SKM-1 treated with dmso at 0.1 percent for 144 hours (cell line): Measurements from ENCODE around the gene TNPO3.
"Not testable (repeated sequence)": the region's sequence is repeated elsewhere in the genome, so short reads cannot be mapped to it uniquely, and the experiment has no call there.

ENCODE experiments used
- DNase-seq: peaks from one replicate; lab custom pipeline; 2025; ENCODE audit not compliant: unreplicated experiment; lab: John Stamatoyannopoulos, UW

The TNPO3 gene

DNA sequence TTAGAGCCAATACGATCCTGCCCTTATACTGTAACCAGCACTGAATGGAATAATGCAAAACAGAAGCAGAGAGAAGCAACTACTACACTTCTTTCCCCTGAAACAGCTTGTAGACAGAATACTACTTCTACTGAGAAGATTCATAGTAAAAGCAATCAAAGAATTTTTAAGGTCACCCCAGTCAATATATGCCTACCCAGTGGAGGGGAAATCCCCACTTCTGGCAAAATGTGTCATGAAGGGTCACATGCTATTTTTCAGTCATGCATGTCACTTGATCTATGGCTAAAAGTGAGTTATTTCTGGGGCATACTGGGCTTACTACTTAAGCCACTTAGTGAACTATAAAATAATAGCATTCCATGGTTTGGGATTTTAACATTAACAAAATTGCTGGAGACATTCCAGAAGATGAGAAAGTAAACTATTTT, 91.6 kb downstream of the TNPO3 start:
- DNase-seq, result no peak

DNA sequence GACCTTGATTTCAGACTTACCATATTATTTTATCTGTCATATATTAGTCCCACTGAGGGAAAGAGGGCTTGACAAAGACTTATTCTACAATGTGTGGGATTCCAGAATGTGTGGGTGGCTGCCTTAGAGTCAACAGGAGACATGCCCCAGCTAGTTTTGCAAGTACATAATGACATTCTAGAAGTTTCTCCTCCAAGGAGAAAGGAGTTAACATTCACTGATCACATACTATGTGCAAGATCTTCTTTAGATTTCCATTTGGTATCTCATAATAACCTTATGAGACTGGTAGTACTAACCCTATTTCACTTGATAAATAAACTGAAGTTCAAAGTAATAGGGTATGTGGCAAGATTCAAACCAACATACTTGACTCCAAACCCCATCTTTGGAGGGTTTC, 92.0 kb downstream of the TNPO3 start:
- no peak for DNase-seq

DNA sequence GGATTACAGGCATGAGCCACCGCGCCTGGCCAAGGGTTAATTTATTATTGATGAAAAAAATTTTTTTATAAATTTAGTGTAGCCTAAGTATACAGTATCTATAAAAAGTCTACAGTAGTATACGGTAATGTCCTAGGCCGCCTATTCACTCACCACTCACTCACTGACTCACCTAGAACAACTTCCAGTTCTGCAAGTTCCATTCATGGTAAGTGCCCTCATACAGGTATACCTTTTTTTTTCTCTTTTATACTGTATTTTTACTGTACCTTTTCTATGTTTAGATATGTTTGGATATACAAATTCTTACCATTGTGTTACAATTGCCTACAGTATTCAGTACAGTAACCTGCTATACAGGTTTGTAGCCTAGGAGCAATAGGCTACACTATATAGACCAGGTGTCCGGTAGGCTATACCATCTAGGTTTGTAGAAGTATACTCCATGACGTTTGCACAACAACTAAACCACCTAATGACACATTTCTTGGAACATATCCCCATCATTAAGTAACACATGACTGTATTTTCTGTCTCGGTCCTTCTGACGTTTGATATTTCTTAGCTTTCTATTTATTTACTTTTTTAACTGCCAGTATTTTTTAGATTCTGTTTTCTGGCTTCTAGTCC, 93.8 kb downstream of the TNPO3 start:
- no peak for DNase-seq

DNA sequence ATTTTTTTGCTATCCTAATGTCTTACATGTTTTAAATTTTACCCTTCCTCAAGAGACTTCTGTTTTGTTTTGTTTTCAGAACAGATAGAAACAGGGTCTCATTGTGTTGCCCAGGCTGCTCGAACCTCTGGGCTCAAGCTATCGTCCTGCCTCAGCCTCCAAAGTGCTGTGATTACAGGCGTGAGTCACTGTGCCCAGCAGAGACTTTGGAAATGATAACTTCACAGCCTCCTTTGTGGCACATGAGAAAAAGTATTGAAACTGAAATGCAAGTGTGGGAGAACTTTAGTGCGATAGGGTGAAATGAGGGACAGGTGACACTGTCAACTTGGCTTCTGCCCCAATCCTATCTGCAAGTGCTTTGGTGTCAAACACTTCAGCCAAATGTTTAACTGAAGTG, 95.6 kb downstream of the TNPO3 start:
- DNase-seq, result no peak

DNA sequence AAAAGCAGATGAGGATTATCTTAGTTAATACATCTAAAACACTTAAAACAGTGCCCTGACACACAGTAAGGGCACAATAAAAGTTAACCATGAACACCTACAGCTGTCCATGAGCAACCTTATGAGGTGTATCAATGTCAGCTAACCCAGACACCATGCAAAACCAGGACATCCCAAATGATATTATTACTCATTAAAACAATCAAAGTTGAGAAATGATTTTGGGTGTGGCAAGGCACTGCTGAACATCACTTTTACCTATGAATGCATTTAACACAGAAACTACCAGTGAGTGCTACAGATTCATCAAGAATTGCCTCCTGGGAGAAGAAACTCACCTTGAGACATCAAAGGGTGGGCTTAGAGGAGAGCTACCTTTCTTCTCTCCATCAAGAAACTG, 98.9 kb downstream of the TNPO3 start:
- DNase-seq, result no peak

DNA sequence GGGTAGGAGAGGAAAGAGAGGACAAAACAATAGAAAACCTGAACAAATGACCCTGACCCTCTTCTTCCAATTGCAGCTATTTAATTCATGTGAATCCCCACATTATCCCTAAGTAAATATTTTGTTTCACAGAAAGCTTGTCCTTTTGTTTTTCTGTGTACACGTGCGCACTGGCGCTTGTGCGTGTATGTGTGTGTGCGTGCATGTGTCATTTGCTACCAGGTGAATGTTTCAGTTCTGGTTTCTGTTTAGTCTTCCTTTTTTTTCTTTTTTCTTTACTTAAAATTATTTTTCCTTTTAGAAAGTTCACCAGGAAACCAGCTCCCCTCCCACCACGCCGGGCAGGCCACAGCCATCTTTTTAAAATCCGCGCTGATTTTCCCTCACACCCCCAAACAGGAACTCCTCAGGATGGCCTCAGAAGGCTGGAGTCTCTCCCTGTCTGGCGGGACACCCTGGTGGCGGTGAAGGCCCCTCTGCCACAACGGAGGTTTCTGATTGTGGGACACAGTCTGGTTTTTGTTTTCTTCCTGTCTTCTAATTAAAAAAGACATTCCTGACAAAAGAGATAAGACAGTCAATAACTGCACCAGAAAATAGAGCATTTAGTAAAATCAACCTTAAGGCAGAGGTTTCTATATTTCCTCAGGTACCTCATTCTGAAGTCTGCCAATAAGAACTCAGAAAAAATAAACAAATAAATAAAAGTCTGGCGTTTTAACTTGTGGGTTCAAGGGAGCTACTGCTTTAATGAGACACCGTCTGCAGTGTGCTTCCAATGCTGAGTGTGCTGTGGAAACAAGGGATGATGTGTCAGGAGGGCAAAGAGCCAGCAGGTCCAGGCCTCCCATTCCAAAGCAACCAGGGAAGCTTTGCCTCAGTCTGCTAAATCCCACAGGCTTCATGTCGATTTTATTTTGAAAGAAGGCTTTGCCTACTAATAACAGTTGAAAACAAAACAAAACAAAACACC, 99.8 kb downstream of the TNPO3 start:
- no peak for DNase-seq

DNA sequence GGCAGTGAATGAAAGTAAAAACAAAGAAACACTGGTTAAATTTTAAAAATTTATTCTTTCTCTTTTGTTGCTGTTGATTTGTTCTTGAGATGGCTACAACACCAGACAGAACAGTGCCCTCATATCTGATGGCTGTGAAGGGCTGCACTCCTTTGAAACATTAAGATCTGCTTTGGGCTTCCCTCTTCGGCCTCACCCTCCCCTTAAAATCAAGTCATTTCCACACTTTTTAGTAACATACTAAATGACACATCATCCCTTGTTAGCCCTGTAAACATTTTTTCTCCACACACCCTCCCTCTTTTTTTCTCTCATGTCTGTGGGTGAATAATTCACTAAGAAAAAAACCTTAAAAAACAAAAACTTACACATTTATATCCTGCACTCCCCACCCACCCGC, 100.8 kb downstream of the TNPO3 start:
- no peak for DNase-seq

DNA sequence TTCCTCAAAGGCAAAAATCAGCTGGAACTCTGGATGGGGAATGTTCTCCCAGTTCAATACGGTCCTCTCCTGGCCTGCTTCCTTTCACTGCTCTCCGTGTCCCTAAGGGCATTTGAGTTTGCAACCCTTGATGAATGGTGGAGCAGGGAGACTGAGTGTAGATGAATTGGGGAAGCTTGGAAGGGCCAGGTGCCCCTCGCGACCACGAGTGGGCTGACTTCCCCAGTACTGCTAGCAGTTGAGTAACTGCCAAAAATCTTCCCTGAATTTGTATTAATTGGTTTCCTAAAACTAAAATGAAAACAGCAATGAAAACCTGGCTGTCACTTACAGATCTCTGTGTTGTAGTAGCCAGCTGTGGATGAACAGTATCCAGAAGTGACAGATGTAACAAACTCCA, 103.6 kb downstream of the TNPO3 start:
- no peak for DNase-seq

DNA sequence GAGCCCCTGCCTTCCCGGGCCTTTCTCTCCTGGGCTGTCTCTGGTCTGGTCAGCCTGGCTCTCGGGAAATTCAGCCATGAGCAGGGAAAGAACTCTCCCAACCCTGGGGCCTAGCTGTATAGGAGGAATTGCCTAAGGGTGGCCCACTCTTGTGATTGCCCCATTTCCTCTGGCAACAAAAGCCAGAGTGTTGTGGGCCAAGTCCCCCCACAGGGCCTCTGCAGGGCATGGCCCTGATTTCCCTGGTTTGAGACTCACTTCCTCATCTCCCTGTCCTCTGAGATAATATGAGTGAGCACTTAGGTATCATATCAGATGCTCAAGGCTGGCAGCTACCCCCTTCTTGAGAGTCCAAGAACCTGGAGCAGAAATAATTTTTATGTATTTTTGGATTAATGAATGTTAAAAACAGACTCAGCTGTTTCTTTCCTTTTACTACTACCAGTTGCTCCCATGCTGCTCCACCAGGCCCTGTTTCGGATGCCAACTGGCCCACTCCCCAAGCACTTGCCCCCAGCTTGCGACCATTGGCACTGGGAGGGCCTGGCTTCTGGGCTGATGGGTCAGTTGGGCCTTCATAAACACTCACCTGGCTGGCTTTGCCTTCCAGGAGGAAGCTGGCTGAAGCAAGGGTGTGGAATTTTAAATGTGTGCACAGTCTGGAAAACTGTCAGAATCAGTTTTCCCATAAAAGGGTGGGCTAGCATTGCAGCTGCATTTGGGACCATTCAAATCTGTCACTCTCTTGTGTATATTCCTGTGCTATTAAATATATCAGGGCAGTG, 105.7 kb downstream of the TNPO3 start:
- DNase-seq, result peak; percentile 70

DNA sequence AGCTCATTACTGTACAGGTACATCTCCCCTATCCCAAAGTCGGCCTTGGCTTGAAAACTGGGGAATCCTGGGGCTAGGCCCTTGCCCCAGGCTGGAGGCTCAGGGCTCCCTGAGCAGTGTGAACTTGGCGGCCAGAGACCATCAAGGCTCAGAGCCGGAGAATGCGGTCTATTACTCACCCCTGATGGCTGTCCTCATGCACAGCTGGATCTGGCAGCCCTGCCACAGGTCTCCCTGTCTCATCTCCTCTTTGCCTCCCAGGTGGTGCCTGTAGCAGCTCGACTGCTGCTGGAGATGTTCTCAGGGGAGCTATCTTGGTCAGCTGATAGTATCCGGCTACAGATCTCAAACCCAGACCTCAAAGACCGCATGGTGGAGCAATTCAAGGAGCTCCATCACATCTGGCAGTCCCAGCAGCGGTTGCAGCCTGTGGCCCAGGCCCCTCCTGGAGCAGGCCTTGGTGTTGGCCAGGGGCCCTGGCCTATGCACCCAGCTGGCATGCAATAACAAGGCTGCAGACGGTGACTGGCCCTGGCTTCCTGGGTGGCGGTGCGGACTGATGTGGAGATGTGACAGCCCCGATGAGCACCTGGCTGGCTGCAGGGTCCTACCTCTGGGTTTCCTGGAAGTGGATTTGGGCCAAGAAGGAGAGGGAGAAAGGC, 106.5 kb downstream of the TNPO3 start:
- DNase-seq, result peak; percentile 73

DNA sequence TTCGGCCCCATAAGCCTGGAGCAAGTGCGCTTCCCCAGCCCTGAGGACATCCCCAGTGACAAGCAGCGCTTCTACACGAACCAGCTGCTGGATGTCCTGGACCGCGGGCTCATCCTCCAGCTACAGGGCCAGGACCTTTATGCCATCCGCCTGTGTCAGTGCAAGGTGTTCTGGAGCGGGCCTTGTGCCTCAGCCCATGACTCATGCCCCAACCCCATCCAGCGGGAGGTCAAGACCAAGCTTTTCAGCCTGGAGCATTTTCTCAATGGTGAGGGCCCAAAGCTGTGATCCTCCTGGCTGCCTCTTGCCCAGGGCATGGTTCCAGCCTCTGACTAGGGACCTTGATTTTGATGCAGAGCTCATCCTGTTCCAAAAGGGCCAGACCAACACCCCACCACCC, 107.1 kb downstream of the TNPO3 start:
- no peak for DNase-seq

DNA sequence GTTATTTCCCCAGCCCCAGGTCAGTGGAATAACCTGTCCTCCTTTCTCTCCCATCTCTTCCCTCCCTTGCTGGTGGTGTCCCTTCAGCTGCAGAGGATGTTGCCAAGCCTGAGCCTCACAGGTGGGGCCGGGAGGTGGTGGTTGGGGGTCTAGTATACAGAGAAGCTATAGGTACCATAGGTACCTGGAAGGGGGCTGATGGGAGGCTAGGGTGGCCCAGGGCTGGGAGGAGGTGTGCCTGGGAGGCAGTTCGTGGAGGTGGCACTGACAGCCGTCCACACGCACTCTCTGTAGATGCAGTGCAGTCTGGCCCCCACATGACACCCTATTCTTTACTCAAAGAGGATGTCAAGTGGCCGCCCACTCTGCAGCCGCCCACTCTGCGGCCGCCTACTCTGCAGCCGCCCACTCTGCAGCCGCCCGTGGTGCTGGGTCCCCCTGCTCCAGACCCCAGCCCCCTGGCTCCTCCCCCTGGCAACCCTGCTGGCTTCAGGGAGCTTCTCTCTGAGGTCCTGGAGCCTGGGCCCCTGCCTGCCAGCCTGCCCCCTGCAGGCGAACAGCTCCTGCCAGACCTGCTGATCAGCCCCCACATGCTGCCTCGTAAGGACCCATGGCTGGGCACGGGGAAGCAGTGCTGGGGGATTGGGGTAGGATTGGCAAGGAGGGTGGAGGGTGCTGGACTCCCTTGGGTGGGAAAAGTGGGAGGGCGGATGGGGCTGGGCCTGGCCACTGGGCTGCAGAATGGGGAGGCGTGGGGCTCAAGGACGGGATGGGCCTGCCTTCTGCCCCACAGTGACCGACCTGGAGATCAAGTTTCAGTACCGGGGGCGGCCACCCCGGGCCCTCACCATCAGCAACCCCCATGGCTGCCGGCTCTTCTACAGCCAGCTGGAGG, 107.7 kb downstream of the TNPO3 start:
- DNase-seq, result no peak

DNA sequence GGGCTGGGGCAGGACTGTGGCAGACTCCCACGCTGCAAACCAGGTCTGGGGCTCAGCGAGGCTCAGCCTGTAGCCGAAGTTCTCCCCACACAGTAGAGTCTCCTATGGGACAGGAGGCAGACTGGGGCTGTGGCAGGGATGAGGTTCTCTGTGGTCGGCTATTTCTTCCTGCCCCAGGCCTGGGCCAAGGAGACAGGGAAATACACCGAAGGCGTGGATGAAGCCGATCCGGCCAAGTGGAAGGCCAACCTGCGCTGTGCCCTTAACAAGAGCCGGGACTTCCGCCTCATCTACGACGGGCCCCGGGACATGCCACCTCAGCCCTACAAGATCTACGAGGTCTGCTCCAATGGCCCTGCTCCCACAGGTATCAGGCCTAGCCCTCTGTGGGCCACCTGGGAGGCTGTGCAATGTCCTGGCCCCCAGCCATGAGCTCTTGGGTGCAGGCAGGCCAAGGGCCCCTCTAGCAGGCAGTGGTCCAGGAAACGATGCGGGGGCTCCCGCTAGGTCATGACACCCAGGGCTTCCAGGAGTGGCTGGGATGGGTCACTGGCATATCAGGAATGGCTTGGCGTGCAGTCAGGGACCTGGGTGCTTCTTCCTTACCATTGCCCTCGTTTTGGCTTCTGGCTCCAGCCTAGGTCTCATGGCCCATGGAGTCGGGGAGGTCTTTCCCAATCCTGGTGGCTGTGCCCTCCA, 109.1 kb downstream of the TNPO3 start:
- no peak for DNase-seq

DNA sequence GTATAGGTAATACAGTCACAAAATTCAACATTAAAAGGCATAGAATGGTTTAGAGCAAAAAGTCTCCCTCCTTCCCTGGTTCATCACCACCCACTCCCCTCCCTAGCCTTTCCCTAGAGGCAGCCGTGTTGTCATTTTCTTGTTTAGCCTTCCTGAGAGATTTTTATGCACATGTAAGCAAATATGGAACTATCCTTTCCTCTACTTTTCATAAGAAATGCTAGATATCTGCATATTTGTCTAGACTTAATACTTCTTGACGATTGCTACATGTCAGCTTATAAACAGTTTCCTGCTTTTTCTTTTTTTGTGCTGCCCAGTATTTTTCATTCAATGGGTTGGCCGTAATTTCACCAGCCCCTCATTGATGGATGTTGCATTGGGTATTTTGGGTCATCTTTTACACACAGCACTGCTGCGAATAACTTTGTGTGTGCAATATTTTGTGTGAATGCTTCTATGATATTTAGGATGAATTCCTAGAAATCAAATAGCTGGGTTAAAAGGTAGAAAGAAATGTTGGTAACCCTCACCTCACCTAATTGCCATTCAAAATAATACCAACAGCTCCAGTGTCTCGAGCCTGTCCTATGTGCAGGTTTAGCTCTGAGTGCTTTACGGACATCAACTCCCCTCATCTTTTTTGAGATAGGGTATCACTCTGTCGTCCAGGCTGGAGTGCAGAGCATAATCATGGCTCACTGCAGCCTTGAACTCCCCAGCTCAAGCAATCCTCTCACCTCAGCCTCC, 110.2 kb downstream of the TNPO3 start:
- no peak for DNase-seq

DNA sequence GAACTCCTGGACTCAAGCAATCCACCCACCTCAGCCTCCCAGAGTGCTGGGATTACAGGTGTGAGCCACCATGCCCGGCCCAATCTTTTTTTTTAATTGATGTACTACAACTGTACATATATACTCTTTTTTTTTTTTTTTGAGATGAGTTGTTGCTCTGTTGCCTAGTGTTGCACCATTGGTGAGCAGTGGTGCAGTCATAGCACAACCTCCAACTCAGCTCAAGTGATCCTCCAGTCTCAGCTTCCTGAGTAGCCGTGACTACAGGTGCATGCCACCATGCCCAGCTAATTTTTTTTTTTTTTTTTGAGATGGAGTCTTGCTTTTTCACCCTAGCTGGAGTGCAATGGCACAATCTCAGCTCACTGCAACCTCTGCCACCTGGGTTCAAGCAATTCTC, 111.7 kb downstream of the TNPO3 start:
- not testable (repeated sequence) for DNase-seq

DNA sequence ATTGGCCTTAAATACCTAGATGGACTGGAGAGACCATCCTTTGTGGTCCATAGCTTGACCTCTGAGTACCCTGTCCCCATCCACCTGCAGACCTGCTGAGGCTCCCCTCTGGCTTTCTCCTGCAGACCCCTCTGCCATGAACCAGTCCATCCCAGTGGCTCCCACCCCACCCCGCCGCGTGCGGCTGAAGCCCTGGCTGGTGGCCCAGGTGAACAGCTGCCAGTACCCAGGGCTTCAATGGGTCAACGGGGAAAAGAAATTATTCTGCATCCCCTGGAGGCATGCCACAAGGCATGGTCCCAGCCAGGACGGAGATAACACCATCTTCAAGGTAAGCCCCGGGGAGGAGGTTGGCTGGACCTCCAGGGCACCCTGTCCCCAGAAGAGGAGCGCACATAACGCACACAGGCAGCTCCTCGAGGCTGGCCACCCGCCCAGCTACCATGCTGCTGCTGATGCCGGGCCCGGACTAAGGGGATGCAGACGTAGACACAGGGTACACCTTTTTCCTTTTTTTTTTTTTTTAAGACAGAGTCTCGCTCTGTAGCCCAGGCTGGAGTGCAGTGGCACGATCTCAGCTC, 112.9 kb downstream of the TNPO3 start:
- no peak for DNase-seq

DNA sequence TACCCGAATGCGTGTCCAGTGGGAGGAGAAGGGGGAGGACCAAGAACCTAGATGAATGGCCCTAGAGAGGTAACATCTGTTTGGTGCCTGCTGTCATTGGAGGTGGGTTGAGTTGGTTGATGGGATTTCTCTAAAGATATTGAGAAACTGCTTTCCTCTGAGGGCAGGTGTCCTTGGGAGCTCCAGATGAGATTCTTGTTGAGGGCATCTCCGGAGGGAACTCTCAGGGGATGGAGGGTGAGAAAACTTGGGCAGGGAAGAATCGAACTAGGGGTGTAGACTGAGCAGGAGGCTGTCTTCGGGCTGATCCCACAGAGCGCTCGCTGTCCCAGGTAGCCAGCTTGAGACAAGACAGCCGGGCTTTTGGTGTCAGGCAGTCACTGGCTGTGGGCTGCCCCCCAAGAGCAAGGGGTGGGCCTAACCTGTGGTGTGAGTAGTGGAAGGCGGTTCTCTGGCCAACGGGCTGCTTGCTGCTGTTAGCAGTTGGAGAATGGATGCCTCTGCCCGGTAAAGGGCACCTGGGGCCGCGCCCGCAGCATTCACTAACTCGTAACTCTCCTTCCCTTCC, 113.5 kb downstream of the TNPO3 start:
- no peak for DNase-seq
